DMS53 treated with DMSO at 0.1 percent for 48 hours (cell line): Measurements from ENCODE around the gene ANO4.
"Not testable (repeated sequence)": the region's sequence is repeated elsewhere in the genome, so short reads cannot be mapped to it uniquely, and the experiment has no call there.

Source experiments
- DNase-seq: peaks from one replicate; lab custom pipeline; 2025; ENCODE audit not compliant: unreplicated experiment; lab: John Stamatoyannopoulos, UW

ANO4 gene

GRCh38 chr12:101039848-101040531 lies 245.4 kb downstream of the ANO4 start:
- DNase-seq, result no peak

DNA sequence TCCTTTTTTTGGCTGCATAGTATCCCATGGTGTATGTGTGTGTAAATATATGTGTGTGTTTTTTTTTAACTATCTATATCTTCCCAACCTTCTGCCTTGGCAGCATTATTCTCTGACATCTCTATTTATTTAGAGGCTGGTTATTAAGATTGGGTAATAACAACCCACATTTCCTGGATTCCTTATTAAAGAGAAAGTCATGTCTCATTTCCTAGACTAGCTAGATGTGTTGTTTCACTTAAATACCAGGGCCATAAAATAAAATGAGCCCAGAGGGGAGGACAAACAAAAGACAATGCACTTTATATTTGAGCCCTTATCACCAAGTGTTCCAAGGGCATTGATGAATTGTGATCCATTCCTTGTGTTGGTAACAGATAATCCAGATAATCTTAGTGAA lies 246.4 kb downstream of the ANO4 start:
- DNase-seq, result no peak

GRCh38 chr12:101042211-101042610 lies 247.6 kb downstream of the ANO4 start:
- peak; percentile 47 for DNase-seq

GRCh38 chr12:101044512-101045059 lies 250.0 kb downstream of the ANO4 start:
- DNase-seq, result no peak

GRCh38 chr12:101045486-101046464 lies 251.2 kb downstream of the ANO4 start:
- DNase-seq, result no peak

DNA sequence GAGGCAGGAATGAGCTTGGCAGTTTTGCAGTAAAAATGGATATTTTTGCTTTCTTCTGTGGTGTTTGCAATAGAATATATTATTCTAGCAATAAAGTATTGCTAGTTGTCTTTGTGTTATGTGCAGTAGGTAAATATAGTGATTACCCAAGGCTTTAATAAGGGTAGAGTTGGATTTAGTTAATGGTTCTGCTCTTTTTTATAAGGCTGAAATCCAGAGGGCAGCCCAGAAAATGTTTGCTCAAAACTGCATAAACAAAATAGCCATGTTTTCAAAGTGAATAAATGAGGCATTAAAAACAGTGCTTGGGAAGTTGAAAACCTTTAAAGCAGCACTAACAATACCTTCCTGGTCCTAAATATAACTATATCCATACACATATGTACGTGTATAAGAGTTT lies 253.1 kb downstream of the ANO4 start:
- no peak for DNase-seq

DNA sequence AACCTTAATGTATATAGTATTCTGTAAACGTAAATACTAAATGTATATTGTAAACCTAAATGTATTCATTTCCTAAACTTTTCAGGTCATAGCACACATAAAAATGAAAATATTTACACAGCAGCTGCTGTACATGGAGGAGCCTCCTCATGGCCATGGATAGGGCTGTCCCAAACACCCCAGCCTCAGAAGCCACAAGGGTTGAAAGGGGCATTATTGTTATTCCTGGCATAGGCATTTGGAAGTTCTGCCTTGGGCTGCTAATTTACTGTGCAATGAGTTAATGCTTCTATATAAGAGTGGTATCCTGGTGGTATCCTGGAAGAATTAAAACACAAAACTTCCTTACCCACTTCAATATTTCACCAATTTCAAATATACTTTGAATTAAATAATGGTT lies 256.1 kb downstream of the ANO4 start:
- no peak for DNase-seq

DNA sequence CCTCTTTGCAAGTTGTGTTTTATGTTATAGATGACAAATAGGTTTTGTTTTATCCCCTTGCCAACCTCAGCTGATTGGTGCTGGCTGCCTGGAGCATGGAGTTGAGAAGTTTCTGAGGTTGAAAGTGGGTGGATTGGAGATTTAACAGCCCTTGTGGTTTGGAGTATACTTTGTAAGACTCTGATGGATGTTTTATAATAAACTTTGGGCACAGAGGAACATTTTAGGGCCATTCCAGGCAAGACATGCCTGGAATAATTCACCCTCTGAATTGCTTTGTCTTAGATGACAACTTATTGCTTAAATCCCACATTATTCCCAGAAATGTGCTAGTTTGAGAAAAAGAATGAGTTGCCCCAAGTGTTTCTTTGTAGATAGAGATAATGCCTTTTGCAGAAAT lies 256.6 kb downstream of the ANO4 start:
- DNase-seq, result no peak

DNA sequence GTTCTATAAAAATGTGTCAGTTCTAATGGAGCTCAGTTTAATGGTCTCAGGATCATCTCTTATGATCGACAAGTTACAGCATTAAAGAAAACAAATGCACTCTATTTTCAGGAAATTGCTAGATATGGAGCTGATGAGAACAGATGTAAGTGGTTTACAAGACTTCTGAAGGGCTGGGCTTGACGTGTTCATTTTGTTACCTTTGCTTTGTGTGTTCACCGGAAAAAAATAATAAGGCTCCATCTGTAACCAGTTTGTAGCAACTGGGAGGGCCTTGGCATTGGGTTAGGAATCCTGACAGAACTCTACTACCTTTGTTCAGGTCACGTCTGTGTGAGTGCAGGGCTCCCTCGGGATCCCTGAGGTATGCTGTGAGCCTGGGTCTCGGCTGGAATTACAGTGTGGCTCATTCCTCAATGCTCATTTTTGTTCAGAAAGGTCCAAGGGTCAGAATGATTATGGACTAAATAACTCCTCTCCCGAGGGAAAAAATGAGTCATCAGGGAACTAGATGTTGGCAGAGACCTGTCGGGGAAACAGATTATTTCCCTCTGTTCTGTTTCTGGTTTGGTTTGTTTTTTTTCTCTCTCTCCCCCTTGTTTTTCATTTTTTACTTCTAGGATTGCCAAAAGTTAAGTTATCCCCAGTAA lies 257.4 kb downstream of the ANO4 start:
- peak; percentile 69 for DNase-seq

- DNase-seq, result no peak
Measured at GRCh38 chr12:101053203-101053602, 258.6 kb downstream of the ANO4 start.

- no peak for DNase-seq
Measured at GRCh38 chr12:101055940-101056339, 261.4 kb downstream of the ANO4 start.

- not testable (repeated sequence) for DNase-seq
Measured at GRCh38 chr12:101062508-101062907, 267.9 kb downstream of the ANO4 start.

DNA sequence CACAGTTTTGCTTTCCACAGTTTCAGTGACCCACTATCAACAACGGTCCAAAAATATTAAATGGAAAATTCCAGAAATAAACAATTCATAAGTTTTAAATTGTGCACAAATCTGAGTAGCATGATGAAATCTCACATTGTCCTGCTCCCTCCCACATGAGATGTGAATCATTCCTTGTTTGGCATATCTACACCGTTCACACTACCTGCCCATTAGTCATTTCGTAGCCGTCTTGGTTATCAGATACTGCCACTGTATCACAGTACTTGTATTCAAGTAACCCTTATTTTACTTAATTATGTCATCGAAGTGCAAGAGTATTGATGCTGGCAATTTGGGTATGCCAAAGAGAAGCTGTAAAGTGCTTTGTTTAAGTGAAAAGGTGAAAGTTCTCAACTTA lies 270.1 kb downstream of the ANO4 start:
- no peak for DNase-seq

DNA sequence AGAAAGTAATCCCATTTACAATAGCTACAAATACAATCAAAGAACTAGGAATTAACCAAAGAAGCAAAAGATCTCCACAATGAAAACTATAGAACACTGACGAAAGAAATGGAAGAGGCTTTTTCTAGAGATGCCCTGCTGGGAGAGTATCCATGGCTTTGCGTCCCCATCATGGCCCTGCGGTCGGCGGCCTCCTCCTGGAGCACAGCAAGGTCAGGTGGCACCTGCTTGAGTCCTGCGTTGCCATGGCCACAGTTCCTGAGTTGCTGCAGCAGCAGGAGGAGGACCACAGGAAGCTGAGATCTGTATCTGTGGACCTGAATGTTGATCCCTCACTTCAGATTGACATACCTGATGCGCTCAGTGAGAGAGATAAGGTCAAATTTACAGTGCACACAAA lies 271.9 kb downstream of the ANO4 start:
- DNase-seq, result no peak

- DNase-seq, result no peak
Measured at GRCh38 chr12:101068402-101068801, 273.8 kb downstream of the ANO4 start.

GRCh38 chr12:101068836-101069235 lies 274.3 kb downstream of the ANO4 start:
- no peak for DNase-seq

- DNase-seq, result no peak
Measured at GRCh38 chr12:101074940-101075680, 280.5 kb downstream of the ANO4 start.

GRCh38 chr12:101076921-101077320 lies 282.3 kb downstream of the ANO4 start:
- no peak for DNase-seq

- DNase-seq, result no peak
Measured at GRCh38 chr12:101077791-101078528, 283.4 kb downstream of the ANO4 start.
